ENCODE data around the gene CADM4.
A peak's percentile ranks its signal among the peaks of the same experiment; 100 is the strongest.

Gene CADM4

GRCh38 chr19:43634506-43634871 is 5.2 kb downstream of the CADM4 start:
- DNase-seq: no peak
- H3K27ac Mint-ChIP-seq: no peak overlapping the region
- peaks cover 14 to 27% of the 10 kb centered on the region in 2 donors for H3K4me1 Mint-ChIP-seq
- no peaks in the 10 kb centered on the region for H3K9me3 Mint-ChIP-seq
- no peak overlapping the region for H3K4me3 Mint-ChIP-seq
- peaks cover 36 to 58% of the 10 kb centered on the region in 2 donors for H3K27me3 Mint-ChIP-seq
- ATAC-seq (replicated peaks): no peak
- no peaks in the 10 kb centered on the region for H3K36me3 Mint-ChIP-seq

- peaks cover 13 to 23% of the 10 kb centered on the region in 2 donors for H3K4me1 Mint-ChIP-seq
- DNase-seq (no peak), ATAC-seq (replicated peaks) (no peak)
- H3K36me3 Mint-ChIP-seq: no peaks in the 10 kb centered on the region
- H3K4me3 Mint-ChIP-seq: no peak overlapping the region
- H3K9me3 Mint-ChIP-seq: no peaks in the 10 kb centered on the region
- no peak overlapping the region for H3K27ac Mint-ChIP-seq
- H3K27me3 Mint-ChIP-seq: peaks cover 34 to 55% of the 10 kb centered on the region in 2 donors
Observed at GRCh38 chr19:43634068-43634467, 5.6 kb downstream of the CADM4 start.

GRCh38 chr19:43633520-43633919 is 6.1 kb downstream of the CADM4 start:
- Mint-ChIP-seq H3K36me3 (no peaks in the 10 kb centered on the region), H3K4me3 (no peak overlapping the region), H3K27ac (no peak overlapping the region), H3K4me1 (peaks cover 7 to 18% of the 10 kb centered on the region in 2 donors), H3K27me3 (peaks cover 28 to 49% of the 10 kb centered on the region in 2 donors), H3K9me3 (no peaks in the 10 kb centered on the region)
- DNase-seq (no peak), ATAC-seq (replicated peaks) (no peak)

GRCh38 chr19:43631491-43631890 is 8.2 kb downstream of the CADM4 start:
- ATAC-seq (replicated peaks): no peak
- no peaks in the 10 kb centered on the region for H3K9me3 Mint-ChIP-seq
- H3K4me1 Mint-ChIP-seq: peaks cover 8 to 19% of the 10 kb centered on the region in 2 donors
- no peak for DNase-seq
- H3K36me3 Mint-ChIP-seq: no peaks in the 10 kb centered on the region
- H3K27me3 Mint-ChIP-seq: peaks cover 29 to 49% of the 10 kb centered on the region in 2 donors
- H3K4me3 Mint-ChIP-seq: no peak overlapping the region
- no peak overlapping the region for H3K27ac Mint-ChIP-seq

GRCh38 chr19:43628646-43629326 is 10.9 kb downstream of the CADM4 start:
- Mint-ChIP-seq H3K27ac (no peak overlapping the region), H3K9me3 (no peaks in the 10 kb centered on the region), H3K4me3 (no peak overlapping the region), H3K36me3 (peaks cover 2 to 3% of the 10 kb centered on the region in 2 donors), H3K4me1 (peaks cover 13 to 19% of the 10 kb centered on the region in 2 donors), H3K27me3 (peaks cover 24 to 38% of the 10 kb centered on the region in 2 donors)
- no peak for ATAC-seq (replicated peaks)
- DNase-seq: no peak

- no peak overlapping the region for H3K27ac Mint-ChIP-seq
- DNase-seq (no peak), ATAC-seq (replicated peaks) (no peak)
- H3K9me3 Mint-ChIP-seq: no peaks in the 10 kb centered on the region
- H3K4me3 Mint-ChIP-seq: no peak overlapping the region
- H3K4me1 Mint-ChIP-seq: peaks cover 15 to 23% of the 10 kb centered on the region in 2 donors
- H3K36me3 Mint-ChIP-seq: peaks cover 2 to 4% of the 10 kb centered on the region in 2 donors
- peaks cover 20 to 25% of the 10 kb centered on the region in 2 donors for H3K27me3 Mint-ChIP-seq
Observed at GRCh38 chr19:43626838-43627237, 12.8 kb downstream of the CADM4 start.

- H3K27me3 Mint-ChIP-seq: peaks cover 20 to 25% of the 10 kb centered on the region in 2 donors
- H3K36me3 Mint-ChIP-seq: peaks cover 2 to 4% of the 10 kb centered on the region in 2 donors
- H3K4me1 Mint-ChIP-seq: peaks cover 15 to 23% of the 10 kb centered on the region in 2 donors
- no peaks in the 10 kb centered on the region for H3K9me3 Mint-ChIP-seq
- ATAC-seq (replicated peaks): peak in 1 of 2 donors; percentile 41
- no peak overlapping the region for H3K4me3 Mint-ChIP-seq
- no peak overlapping the region for H3K27ac Mint-ChIP-seq
- no peak for DNase-seq
Observed at GRCh38 chr19:43625918-43626579, 13.6 kb downstream of the CADM4 start.

- H3K9me3 Mint-ChIP-seq: no peaks in the 10 kb centered on the region
- ATAC-seq (replicated peaks): peak; percentile 79 to 86
- peak overlapping the region in 1 of 2 donors; percentile 25 for H3K4me3 Mint-ChIP-seq
- H3K4me1 Mint-ChIP-seq: peaks cover 20 to 34% of the 10 kb centered on the region in 2 donors
- H3K36me3 Mint-ChIP-seq: peaks cover 2 to 4% of the 10 kb centered on the region in 2 donors
- peaks cover 20 to 25% of the 10 kb centered on the region in 2 donors for H3K27me3 Mint-ChIP-seq
- no peak overlapping the region for H3K27ac Mint-ChIP-seq
- peak; percentile 62 for DNase-seq
Observed at GRCh38 chr19:43624933-43625332, 14.7 kb downstream of the CADM4 start.

GRCh38 chr19:43623889-43624670 is 15.6 kb downstream of the CADM4 start:
- H3K27ac Mint-ChIP-seq: no peak overlapping the region
- no peak overlapping the region for H3K4me3 Mint-ChIP-seq
- peaks cover 2 to 4% of the 10 kb centered on the region in 2 donors for H3K36me3 Mint-ChIP-seq
- DNase-seq (no peak), ATAC-seq (replicated peaks) (no peak)
- peaks cover 22 to 36% of the 10 kb centered on the region in 2 donors for H3K4me1 Mint-ChIP-seq
- H3K27me3 Mint-ChIP-seq: peaks cover 20 to 25% of the 10 kb centered on the region in 2 donors
- no peaks in the 10 kb centered on the region for H3K9me3 Mint-ChIP-seq

GRCh38 chr19:43622956-43623355 is 16.7 kb downstream of the CADM4 start:
- no peak overlapping the region for H3K4me3 Mint-ChIP-seq

GRCh38 chr19:43622070-43622469 is 17.6 kb downstream of the CADM4 start:
- peaks cover 15% of the 10 kb centered on the region in 2 donors for H3K27me3 Mint-ChIP-seq
- peaks cover 22 to 36% of the 10 kb centered on the region in 2 donors for H3K4me1 Mint-ChIP-seq
- H3K27ac Mint-ChIP-seq: no peak overlapping the region
- peaks cover 4% of the 10 kb centered on the region in 2 donors for H3K36me3 Mint-ChIP-seq
- no peak overlapping the region for H3K4me3 Mint-ChIP-seq
- ATAC-seq (replicated peaks) (no peak), DNase-seq (no peak)
- no peaks in the 10 kb centered on the region for H3K9me3 Mint-ChIP-seq

More at GRCh38 chr19:43622956-43623355, 16.7 kb downstream of the CADM4 start:
- ATAC-seq (replicated peaks) (no peak), DNase-seq (no peak)
- Mint-ChIP-seq H3K4me1 (peaks cover 22 to 36% of the 10 kb centered on the region in 2 donors), H3K9me3 (no peaks in the 10 kb centered on the region), H3K27ac (no peak overlapping the region), H3K27me3 (peaks cover 20 to 24% of the 10 kb centered on the region in 2 donors), H3K36me3 (peaks cover 4% of the 10 kb centered on the region in 2 donors)

GRCh38 chr19:43620061-43621001 is 19.3 kb downstream of the CADM4 start:
- Mint-ChIP-seq H3K36me3 (peaks cover 4% of the 10 kb centered on the region in 2 donors), H3K9me3 (no peaks in the 10 kb centered on the region), H3K27me3 (no peaks in the 10 kb centered on the region), H3K4me1 (peaks cover 12 to 26% of the 10 kb centered on the region in 2 donors), H3K27ac (peak overlapping the region; percentile 99), H3K4me3 (peak overlapping the region; percentile 94 to 97)
- DNase-seq (no peak), ATAC-seq (replicated peaks) (peak; percentile 8)

GRCh38 chr19:43619262-43620060 is 20.2 kb downstream of the CADM4 start, which contains the start of gene ZNF428:
TSS of gene ZNF428 (minus strand) at chr19:43619629. CDS start at chr19:43614304, 5,325 bp downstream.
- no peaks in the 10 kb centered on the region for H3K9me3 Mint-ChIP-seq
- peaks cover 12 to 22% of the 10 kb centered on the region in 2 donors for H3K4me1 Mint-ChIP-seq
- peak within 1 kb of the TSS; percentile 94 to 97 for H3K4me3 Mint-ChIP-seq
- H3K27ac Mint-ChIP-seq: peak within 1 kb of the TSS; percentile 99
- peaks cover 4% of the 10 kb centered on the region in 2 donors for H3K36me3 Mint-ChIP-seq
- peak; percentile 88 to 89 for ATAC-seq (replicated peaks)
- H3K27me3 Mint-ChIP-seq: no peaks in the 10 kb centered on the region
- peak; percentile 89 for DNase-seq

Measured in stimulated activated naive B cell treated with anti-CD40 and anti-IgM and Interleukin-4, amounts not matched to agents 10 μg/mL and 1 μg/mL and 100 μg/mL, for 72 hours (primary cell).